ENCODE data around the gene GIMAP8.
"Not testable (repeated sequence)": the region's sequence is repeated elsewhere in the genome, so short reads cannot be mapped to it uniquely, and the experiment has no call there.

GIMAP8 gene

DNA sequence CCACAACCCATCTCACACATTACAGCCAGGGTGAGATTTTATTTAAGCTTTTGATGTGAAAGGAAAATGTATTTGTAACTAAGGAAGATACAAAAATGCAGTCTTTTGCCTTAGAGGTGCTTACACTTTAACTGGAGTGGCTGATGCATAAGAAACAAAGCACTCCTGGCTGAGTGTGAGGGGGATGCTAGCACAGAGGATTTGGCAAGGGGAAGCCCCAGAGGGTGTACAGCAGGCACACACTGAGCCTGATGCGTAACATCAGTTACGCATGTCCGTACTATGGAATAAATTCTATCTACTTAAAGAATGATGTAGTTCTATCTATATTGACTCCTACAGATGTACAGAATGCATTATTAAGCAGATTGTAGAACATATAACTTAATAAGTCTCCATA, 17.8 kb downstream of the GIMAP8 start:
- no peak for DNase-seq

DNA sequence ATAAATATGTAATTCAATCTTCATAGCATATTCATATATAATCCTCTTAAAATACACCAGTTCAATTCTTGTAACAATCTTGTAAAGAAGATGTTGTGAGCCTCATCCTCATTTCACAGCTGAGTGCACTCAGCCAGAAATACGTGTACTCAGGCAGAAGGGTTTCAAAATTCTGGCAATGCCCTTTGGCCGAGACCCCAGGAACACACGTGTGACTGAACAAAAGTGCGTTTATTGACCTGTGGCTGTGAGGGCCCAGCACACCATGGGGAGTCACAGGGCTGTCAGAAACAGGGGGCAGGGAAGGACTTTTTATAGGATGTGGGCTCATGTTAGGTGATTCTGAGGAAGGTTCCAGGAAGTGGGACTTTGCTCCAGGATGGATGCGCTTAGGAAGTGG, 21.5 kb downstream of the GIMAP8 start:
- no peak for DNase-seq

DNA sequence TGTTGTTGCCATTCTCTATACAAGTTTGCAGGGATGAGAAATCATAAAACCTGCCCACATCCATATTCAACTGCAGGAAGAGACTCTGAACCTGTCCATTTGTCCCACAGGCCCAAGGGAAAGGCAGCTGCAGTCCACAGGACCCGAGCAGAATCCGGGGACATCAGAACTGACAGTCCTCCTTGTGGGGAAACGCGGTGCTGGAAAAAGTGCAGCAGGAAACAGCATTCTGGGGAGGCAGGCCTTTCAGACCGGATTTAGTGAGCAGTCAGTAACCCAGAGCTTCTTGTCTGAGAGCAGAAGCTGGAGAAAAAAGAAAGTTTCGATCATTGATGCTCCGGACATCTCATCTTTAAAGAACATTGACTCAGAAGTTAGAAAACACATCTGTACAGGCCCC, 23.5 kb downstream of the GIMAP8 start:
- DNase-seq, result no peak

DNA sequence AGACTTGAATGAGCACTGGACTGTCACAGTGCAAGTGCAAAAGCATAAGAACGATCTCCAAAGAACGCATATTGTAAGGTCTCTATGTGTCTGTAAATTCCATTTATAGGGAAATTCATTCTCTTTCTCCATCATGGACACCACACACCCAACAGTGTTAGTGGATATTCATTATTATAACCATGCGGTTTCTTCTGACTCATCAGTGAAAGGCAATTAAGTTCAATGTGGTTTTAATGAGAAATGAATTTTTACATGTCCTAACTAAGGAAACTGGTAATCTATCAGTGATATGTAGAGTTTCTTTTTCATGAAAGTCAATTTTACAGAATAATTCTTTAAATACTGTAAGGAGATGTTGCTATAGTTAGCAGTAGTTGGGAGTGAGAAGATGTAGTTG, 25.9 kb downstream of the GIMAP8 start:
- DNase-seq, result no peak

DNA sequence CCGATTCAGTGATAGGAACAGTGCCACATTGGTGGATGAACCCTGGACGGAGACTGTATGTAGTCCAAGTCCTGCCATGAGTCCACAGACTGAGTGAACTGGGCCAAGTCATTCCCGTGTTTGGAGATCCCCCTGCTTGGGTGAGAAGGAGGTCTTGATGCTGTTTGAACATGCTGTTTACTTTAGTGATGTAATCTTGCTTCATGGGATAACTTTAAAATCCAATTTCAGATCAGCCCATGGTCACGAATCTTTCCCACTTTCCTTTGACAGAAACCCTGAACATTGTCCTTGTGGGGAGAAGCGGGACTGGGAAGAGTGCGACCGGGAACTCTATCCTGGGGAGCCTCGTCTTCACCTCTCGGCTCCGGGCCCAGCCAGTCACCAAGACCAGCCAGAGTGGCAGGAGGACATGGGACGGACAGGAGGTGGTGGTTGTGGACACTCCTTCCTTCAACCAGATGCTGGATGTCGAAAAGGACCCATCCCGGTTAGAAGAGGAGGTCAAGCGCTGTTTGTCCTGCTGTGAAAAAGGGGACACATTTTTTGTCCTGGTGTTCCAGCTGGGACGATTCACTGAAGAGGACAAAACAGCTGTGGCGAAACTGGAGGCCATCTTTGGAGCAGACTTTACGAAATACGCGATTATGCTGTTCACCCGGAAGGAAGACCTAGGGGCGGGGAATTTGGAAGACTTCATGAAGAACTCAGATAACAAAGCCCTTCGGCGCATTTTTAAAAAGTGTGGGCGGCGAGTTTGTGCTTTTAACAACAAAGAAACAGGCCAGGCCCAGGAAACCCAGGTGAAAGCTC, 26.6 kb downstream of the GIMAP8 start:
- DNase-seq, result peak in 1 of 2 experiments; percentile 37

DNA sequence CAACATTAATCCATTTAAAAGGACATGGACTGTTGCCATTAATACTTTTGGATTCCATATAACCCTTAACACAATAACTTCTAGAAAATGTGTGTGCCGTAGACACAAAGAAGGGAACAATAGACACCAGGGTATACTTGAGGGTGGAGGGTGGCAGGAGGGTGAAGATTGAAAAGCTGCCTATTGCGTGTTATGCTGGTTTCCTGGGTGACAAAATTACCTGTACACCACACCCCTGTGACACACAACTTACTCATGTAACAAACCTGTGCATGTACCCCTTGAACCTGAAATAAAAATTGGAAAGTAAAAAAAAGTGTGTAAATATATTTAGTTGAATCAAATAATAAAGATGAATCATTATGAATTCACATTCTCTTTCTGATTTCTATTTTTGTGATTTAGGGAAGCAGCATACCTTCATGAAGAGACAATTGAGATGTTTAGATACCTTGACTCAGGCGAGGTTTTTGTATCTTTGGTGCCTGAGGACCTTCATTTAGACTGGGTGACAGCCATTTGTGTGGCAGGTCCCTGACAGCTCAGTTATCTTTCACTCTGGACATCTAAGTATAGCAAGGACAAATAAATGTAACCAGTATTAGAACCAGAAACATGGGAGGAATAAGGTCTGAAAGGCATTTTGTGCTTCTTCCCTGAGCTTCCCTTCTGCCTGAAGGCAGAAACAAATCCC, 28.7 kb downstream of the GIMAP8 start:
- no peak for DNase-seq

DNA sequence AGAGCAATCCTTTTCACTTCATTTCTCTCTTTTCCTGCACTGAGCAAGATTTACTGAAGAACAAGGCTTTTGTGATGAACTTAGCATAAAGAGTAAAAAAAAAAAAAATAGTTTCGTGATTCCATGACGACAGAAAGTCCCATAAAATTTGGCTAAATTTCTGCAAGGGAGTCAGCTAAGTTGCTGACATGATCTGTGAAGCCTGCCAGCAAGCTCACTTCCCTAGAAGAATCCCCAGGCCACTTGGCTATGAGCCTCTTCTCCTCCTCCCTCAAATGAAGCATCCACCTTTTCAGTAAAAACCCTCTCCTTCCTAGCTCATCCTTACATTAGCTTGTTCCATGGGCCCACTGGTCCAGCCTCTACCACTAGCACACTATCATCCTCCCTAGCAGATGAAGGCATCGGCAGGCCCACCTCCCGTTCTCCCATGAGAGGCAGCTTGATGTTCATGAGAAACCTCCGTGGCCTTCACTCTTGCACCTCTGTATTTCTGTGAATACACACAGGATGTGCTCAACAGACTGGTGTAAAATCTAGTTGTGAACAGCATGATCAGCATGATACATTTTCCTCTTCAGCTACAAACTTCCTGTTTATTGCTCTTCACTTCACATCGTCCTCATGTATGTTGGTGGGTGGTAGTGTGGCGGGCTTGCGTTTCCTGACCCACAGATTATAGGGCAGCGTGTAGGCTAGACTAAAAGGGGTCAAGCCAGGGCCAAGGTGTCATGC, 30.9 kb downstream of the GIMAP8 start:
- DNase-seq, result peak; percentile 64 to 66

DNA sequence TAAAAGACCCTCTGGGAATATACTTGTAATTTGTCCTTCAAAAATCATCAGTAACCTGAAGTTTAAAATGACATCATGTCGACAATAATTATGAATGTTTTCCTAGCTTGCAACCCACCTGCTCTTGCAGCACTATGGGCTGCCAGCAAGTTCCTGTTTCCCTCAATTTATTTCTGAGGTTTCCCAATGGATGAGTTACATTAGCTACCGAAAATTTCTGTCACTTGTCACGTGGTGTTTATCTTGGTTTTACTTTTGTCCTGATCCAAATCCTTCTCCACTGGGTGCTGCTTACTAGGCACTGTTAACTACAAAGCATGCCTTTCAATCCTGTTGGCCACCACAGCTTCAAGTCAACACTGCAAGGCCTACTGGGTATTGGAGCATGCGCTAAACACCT, 31.5 kb downstream of the GIMAP8 start:
- DNase-seq, result no peak

DNA sequence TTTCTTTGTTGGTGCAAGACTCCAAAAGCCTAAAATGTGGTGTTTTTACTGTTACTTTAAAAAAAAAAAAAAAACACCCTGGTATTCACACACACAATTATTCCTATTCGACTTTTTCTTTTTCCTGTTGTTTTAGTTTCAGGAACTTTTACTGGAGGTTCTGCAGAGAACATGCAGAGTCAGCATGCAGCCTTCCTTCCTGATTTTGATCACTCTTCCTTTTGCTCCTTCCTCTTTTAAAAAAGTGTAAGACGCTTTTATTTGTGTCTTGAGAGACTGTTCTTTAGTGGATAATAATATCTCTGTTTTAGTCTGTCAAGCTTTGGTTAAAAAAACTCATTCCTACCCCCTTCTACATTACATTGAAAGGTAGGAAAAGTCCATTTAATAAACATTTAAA, 33.1 kb downstream of the GIMAP8 start:
- DNase-seq, result not testable (repeated sequence)

DNA sequence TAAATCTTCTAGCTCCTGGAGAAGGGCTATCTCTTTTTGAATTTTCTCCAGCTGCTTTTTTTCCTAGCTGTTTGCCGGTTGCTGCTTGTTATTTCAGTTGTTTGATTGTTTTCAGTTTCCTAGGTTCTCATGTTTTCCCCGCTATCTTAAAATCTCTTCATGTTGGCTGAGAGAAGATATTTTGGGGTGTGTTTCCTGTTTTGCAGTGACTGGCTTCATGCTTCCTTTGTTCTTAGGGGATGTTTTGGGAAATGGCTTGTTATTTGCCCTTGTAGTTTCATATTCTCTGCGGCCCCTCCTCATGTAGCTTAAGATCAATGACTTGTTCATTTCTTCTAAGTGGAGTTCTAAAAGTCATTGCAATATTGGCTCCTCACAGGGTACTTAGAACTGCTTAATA, 33.6 kb downstream of the GIMAP8 start:
- not testable (repeated sequence) for DNase-seq

DNA sequence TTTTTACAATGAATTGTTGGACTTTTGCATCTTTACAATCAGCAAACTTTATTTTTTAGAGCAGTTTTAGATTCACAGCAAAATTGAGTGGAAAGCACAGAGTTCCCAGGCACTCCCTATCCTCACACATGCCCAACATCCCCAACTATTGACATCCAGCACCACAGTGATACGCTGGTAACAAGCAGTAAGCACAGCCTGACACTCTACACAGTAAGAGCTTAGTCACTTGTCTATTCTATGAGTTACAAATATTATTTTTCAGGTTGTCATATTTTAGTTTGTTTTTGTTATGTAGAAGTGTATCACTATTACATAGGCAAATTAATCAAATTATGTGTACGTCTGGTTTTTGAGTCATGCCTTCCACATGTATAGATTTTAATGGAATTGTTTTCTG, 37.2 kb downstream of the GIMAP8 start:
- no peak for DNase-seq

DNA sequence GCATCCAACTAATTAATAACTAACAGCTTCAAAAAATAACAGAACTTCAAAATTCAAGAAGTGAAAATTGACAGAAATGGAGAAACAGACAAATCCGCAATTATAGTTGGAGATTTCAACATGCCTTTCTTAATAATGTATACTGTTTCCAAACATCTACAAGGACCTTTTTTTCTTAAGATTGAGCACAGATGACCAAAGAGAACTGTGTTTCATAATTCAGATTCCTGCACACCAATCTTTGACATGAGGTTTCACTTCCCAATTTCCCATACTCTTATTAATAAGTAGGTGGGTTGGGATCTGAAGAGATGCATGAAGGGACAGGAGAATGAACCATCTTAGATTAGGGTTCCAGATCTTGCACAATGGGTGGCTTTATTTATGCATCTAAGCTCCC, 39.4 kb downstream of the GIMAP8 start:
- DNase-seq, result no peak

DNA sequence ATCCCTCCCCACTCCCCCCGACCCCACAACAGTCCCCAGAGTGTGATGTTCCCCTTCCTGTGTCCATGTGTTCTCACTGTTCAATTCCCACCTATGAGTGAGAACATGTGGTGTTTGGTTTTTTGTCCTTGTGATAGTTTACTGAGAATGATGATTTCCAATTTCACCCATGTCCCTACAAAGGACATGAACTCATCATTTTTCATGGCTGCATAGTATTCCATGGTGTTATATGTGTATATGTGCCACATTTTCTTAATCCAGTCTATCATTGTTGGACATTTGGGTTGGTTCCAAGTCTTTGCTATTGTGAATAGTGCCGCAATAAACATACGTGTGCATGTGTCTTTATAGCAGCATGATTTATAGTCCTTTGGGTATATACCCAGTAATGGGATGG, 43.0 kb downstream of the GIMAP8 start:
- DNase-seq, result not testable (repeated sequence)

DNA sequence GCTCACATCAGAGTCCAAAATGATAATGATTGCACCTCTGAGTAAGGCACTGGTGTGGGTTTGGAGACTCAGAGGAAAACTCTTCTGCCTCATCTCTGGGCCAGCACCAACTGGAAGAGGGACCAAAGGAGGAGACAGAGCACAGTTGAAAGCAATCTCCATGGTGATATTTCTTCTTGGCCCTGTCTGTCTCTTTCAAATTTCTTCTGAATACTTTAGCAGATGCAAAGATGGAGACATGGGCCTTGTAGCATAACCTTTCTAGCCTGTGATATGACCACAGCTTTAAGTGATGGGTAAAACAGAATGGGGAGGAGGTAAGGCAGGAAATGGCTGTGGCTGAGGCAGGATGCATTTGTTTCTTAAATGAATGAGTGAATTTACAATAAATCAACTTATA, 52.1 kb downstream of the GIMAP8 start:
- no peak for DNase-seq

DNA sequence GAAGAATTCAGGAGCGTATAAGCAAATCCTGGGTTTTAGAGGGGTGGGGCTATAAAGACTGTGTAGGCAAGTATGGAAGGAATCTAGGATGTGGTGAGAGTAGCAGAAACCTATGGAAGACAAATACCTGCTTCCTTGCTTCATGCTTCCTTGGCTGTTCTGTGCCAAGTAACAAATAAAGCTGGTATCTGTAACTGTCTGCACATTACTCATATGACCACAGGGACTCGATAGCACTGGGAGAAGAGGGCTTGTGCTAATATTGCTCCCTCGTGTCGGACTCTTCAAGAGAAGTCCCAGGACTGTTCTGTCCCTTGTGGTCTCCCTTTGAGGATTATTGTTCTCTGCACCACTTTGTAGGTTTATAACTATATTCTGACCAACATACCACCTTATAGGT, 52.7 kb downstream of the GIMAP8 start:
- no peak for DNase-seq

DNA sequence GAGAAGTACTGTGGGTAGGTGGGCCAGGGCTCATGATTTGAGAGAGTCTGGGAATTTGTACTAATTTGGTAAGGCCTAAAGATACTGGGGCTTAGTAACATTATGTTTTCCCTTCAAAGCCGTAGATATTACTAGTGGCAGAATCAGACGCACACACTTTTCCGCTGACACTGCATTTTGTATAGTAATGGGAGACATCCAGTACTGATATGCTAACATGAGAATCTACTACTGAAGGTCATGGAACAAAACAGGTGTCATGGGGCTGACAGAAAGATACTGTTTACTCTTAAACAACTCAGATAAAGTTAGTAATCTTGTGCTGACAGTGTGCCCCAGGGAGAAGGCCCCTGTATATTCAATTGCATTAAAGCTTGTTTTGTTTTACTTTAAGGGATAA, 53.2 kb downstream of the GIMAP8 start:
- no peak for DNase-seq

DNA sequence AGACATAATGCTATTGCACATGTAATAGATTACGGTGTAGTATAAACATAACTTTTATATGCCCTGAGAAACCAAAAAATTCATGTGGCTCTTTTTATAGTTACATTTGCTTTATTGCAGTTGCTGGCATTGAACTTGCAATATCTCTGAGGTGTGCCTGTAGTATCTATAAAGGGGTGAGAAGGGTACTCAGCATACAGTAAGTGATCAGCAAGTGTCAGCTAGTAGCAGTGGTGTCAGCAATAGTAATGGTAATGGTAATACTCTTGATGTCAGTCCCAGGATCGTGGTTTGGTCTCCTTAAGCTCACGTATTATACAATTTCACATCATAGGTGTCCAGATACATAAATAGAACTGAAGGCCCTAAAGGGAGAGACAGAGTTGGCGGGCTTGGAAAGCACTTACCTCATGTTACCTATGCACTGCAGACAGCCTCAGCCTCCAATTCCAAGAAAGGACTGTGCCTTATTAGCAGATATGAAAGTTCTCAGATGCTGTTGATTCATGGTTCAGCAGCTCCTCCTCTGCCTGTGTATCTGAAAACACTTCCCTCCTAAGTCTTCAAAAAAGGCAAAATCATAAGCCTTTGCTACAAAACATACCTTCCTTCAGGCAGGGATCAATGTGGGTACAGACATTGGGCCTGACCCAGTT, 57.6 kb downstream of the GIMAP8 start:
- peak in 1 of 2 experiments; percentile 38 for DNase-seq

DNA sequence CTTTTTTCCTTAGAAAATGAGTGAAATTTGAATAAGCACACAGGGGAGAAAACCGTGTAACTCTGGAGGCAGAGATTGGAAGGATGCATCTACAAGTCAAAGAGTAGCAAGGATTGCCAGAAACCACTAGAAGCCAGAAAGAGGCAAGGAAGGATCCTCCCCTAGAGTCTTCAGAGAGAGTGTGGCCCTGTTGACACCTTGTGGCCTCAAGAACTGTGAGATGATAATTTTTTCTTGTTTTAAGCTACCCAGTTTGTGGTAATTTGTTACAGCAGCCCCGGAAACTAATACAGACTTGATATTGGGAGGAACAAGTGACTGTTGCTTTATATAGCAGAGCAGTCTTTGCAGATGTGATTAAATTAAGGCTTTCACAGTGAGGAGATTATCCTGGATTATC, 60.6 kb downstream of the GIMAP8 start:
- no peak for DNase-seq

DNA sequence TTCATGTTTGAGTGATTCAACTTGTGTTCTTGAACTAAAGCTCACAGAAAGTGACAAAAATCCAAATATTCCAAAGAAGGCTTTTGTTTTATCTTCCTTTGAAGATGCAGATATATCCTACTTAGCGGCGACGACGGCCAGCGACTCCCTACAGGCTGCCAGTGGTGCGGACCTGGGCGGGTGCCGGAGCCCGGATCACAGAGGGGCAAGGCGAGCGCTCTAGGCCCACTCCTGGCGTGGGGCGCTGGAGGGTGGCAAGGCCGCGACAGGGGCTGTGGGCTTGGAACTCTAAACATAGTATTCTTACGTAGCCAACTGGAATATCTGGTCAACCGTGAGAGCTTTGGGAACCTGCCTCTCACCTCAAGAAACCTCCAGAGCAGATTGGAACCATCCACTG, 63.3 kb downstream of the GIMAP8 start:
- no peak for DNase-seq

DNA sequence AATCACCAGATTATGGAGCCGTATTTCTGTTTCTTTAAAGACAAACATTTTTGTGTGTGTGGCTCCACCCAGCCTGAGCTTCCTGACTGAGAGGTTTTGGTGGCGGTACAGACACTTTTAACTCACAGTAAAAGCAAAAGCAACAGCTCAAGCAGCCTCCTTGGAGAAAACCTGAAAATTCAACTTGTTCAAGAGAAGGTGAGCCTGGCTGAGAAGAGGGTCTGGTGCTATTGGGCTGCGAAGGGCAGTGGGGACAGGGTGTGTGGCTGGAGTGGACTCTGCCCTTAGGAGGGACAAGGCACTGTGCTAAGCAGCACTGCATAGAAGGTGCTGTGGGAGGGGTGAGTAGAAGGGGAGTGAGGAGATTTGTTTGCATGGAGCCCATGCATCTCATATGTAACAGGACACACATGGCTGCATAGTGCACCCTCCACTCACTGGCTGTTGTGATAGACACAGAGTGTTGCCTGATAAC, 64.4 kb downstream of the GIMAP8 start, which contains the start of gene GIMAP7:
GIMAP7 (plus strand) TSS at position 125 of the 475 bp plus-strand sequence. CDS start 5,103 bp downstream, outside the sequence.
- DNase-seq, result peak; percentile 72 to 75

DNA sequence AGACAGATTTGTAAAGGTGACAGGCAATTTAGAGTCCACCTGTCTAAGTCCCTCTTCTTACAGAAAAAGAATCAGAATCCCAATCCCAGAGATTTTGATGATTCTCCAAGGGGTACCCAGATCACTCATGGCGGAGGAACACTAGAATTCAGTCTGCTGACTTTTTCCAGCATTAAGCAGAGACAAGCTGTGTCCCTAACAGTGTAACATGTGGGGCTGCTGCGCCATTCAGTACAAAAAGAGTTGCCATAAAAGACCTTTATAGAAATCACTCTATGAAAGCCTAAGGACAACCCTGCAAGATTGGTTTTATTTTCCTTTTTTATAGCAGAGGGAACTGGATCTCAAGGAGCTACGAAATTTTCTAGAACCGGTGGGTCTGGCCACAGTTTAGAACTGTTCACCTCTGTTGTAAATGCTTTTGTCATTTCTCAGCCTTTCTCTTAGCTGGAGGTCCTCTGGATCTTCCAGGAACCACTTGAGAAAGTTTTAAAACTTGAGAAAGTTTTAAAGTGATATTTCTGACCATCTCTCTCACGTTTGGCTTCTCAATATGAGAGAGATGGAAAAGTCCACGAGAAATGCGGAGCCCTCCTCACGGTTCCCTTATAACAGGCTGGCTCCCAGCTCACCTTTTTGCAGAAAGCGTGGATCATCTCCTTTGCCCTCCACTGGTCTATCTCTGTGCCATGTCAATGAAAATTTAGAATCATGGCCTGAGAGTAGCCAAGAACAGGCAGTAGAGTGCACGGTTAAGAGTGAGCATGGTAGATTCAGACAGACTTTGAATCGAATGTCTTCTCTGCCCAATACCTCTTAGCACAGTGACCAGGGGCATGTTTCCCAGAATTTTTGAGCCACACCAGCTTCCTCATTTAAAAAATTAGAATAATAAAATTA, 65.1 kb downstream of the GIMAP8 start:
- peak in 1 of 2 experiments; percentile 37 for DNase-seq
